H1 (cell line): Measurements from ENCODE around the gene DAPK1. TPM values are rescaled to one million over a fixed set of nuclear protein-coding genes. Genes with fewer than 3 reads are reported as not detected.

Experiments
- CTCF ChIA-PET: fragments of 300-600 bp; sonication (Branson Sonifier 250); formaldehyde crosslinking; loops from one replicate; lab custom pipeline; 2021; ENCODE audit not compliant: partially characterized antibody; lab: Charles Lee
- POLR2A ChIA-PET: fragments of 300-600 bp; sonication (Branson Sonifier 250); formaldehyde crosslinking; loops from one replicate; lab custom pipeline; 2021; ENCODE audit warnings: inconsistent platforms; ENCODE audit not compliant: partially characterized antibody; lab: Charles Lee
- DNase-seq, 2 experiments: peaks; one replicate each; pipeline versions ENCODE4 v3.0.0 to v3.0.0-alpha.2; 2010 to 2022; ENCODE audit warnings: low spot score in 2 of 2, low read depth in 1 of 2, mixed read lengths in 1 of 2
- FAIRE-seq: peaks from 2 replicates; lab custom pipeline; 2011; peaks lifted over from hg19 to GRCh38; lab: Jason Lieb, UNC
- H2AFZ ChIP-seq: 2 replicates; pipeline ENCODE4 v1.8.1; 2012; ENCODE audit warnings: low read length, inconsistent platforms
- H2AK5ac ChIP-seq: 2 replicates; pipeline ENCODE4 v1.6.1; 2013; ENCODE audit warnings: low read depth, low read length
- H2BK120ac ChIP-seq: replicated peaks from 2 replicates; pipeline ENCODE3; 2013; ENCODE audit warnings: low read depth, low read length, inconsistent platforms
- H2BK12ac ChIP-seq: 2 replicates; pipeline ENCODE4 v1.6.1; 2013; ENCODE audit warnings: low read depth, low read length
- H2BK15ac ChIP-seq: 2 replicates; pipeline ENCODE4 v1.6.1; 2013; ENCODE audit warnings: low read length
- H2BK20ac ChIP-seq: 2 replicates; pipeline ENCODE4 v1.6.1; 2013; ENCODE audit warnings: low read length
- H2BK5ac ChIP-seq: 2 replicates; pipeline ENCODE4 v1.6.1; 2013; ENCODE audit warnings: low read depth, low read length
- H3K14ac ChIP-seq: 2 replicates; pipeline ENCODE4 v1.6.1; 2013; ENCODE audit warnings: inconsistent platforms; ENCODE audit not compliant: insufficient read length
- H3K18ac ChIP-seq: 2 replicates; pipeline ENCODE4 v1.6.1; 2013; ENCODE audit warnings: low read length; ENCODE audit errors: extremely low read depth
- H3K23ac ChIP-seq: 2 replicates; pipeline ENCODE4 v1.6.1; 2013; ENCODE audit warnings: inconsistent platforms; ENCODE audit not compliant: insufficient read length
- H3K23me2 ChIP-seq: 2 replicates; pipeline ENCODE4 v1.6.1; 2013; ENCODE audit warnings: low read depth, low read length
- H3K27ac ChIP-seq: 2 replicates; pipeline ENCODE4 v1.6.1; 2011; ENCODE audit warnings: low read depth, low read length, inconsistent platforms
- H3K27me3 ChIP-seq, 4 experiments: replicated peaks in 1 of 4; 1 replicate in 1 of 4; 2 replicates in 3 of 4; pipeline versions ENCODE4 v1.6.1 to v1.8.1; 2011 to 2013; ENCODE audit warnings: low read length in 3 of 4, mild to moderate bottlenecking in 3 of 4, inconsistent platforms in 2 of 4, mixed read lengths in 2 of 4, moderate library complexity in 1 of 4; ENCODE audit not compliant: control insufficient read depth in 3 of 4, insufficient read depth in 3 of 4; ENCODE audit errors: extremely low read depth in 1 of 4
- H3K36me3 ChIP-seq, 4 experiments: 2 replicates each; pipeline versions ENCODE4 v1.6.1 to v1.8.1; 2011 to 2013; ENCODE audit warnings: mild to moderate bottlenecking in 4 of 4, low read length in 3 of 4, moderate library complexity in 2 of 4, control low read depth in 1 of 4, inconsistent platforms in 1 of 4; ENCODE audit not compliant: insufficient read depth in 4 of 4, control insufficient read depth in 2 of 4
- H3K4ac ChIP-seq: replicated peaks from 2 replicates; pipeline ENCODE3; 2013; ENCODE audit warnings: low read length, low read depth, mixed read lengths, inconsistent platforms; ENCODE audit not compliant: insufficient read length
- H3K4me1 ChIP-seq, 4 experiments: replicated peaks in 1 of 4; 1 replicate in 1 of 4; 2 replicates in 3 of 4; pipeline versions ENCODE4 v1.6.1 to v1.8.1; 2011 to 2013; ENCODE audit warnings: low read length in 3 of 4, inconsistent platforms in 2 of 4, mixed read lengths in 1 of 4; ENCODE audit not compliant: insufficient read depth in 4 of 4, control insufficient read depth in 3 of 4
- H3K4me2 ChIP-seq, 2 experiments: 2 replicates each; pipeline versions ENCODE4 v1.6.1 to v1.8.1; 2011 to 2013; ENCODE audit warnings: low read depth in 2 of 2, low read length in 2 of 2, control low read depth in 1 of 2, inconsistent platforms in 1 of 2, mild to moderate bottlenecking in 1 of 2; ENCODE audit not compliant: insufficient read depth in 1 of 2
- H3K4me3 ChIP-seq, 4 experiments: fragments of 200-600, 300-600 bp in 1 of 4; sonication (generic), shearing (Covaris generic), sonication (Bioruptor Twin) in 1 of 4; 2 replicates each; pipeline versions ENCODE4 v1.5.1 to v1.8.1; 2011 to 2016; ENCODE audit warnings: low read length in 4 of 4, low read depth in 3 of 4, control low read depth in 2 of 4, inconsistent platforms in 2 of 4, mild to moderate bottlenecking in 2 of 4, mixed read lengths in 1 of 4, moderate library complexity in 1 of 4; ENCODE audit not compliant: insufficient read depth in 2 of 4; ENCODE audit errors: extremely low read depth in 1 of 4
- H3K56ac ChIP-seq: replicated peaks from 2 replicates; pipeline ENCODE3; 2013; ENCODE audit warnings: low read depth, mild to moderate bottlenecking, mixed read lengths, low read length, inconsistent platforms; ENCODE audit not compliant: insufficient read length
- H3K79me1 ChIP-seq: 2 replicates; pipeline ENCODE4 v1.6.1; 2013; ENCODE audit warnings: low read depth, low read length, control low read depth
- H3K79me2 ChIP-seq, 2 experiments: 2 replicates each; pipeline versions ENCODE4 v1.6.1 to v1.8.1; 2012 to 2013; ENCODE audit warnings: low read length in 2 of 2, mild to moderate bottlenecking in 2 of 2, inconsistent platforms in 1 of 2; ENCODE audit not compliant: insufficient read depth in 2 of 2, control insufficient read depth in 1 of 2
- H3K9ac ChIP-seq, 4 experiments: replicated peaks in 1 of 4; 1 replicate in 1 of 4; 2 replicates in 3 of 4; pipeline versions ENCODE4 v1.6.1 to v1.8.1; 2011 to 2013; ENCODE audit warnings: low read depth in 3 of 4, low read length in 3 of 4, control low read depth in 2 of 4, mild to moderate bottlenecking in 2 of 4, moderate library complexity in 2 of 4, inconsistent platforms in 1 of 4; ENCODE audit errors: extremely low read depth in 1 of 4
- H3K9me3 ChIP-seq, 2 experiments: 2 replicates each; pipeline versions ENCODE4 v1.6.1 to v1.8.1; 2012 to 2013; ENCODE audit warnings: mild to moderate bottlenecking in 2 of 2, moderate library complexity in 2 of 2, control low read depth in 1 of 2, inconsistent platforms in 1 of 2, low read depth in 1 of 2, low read length in 1 of 2, mixed read lengths in 1 of 2; ENCODE audit not compliant: insufficient read depth in 2 of 2
- H4K20me1 ChIP-seq, 2 experiments: replicated peaks in 1 of 2; 2 replicates each; pipeline versions ENCODE3 to v1.8.1; 2011 to 2013; ENCODE audit warnings: inconsistent platforms in 2 of 2, low read length in 2 of 2, mild to moderate bottlenecking in 1 of 2; ENCODE audit not compliant: insufficient read depth in 2 of 2, control insufficient read depth in 1 of 2
- H4K5ac ChIP-seq: 2 replicates; pipeline ENCODE4 v1.6.1; 2013; ENCODE audit warnings: low read length, low read depth, mixed read lengths, inconsistent platforms; ENCODE audit not compliant: insufficient read length
- H4K8ac ChIP-seq: 2 replicates; pipeline ENCODE4 v1.8.0; 2013; ENCODE audit warnings: mild to moderate bottlenecking, moderate library complexity, low read length, inconsistent platforms; ENCODE audit not compliant: insufficient read depth; ENCODE audit errors: extremely low read depth
- H4K91ac ChIP-seq: replicated peaks from 2 replicates; pipeline ENCODE3; 2013; ENCODE audit warnings: low read length, mixed read lengths, inconsistent platforms; ENCODE audit not compliant: insufficient read length
- ASH2L ChIP-seq: fragments of 200-600, 300-600 bp; sonication (generic); IDR thresholded peaks from one replicate; pipeline ENCODE4 v1.7.1; 2017; ENCODE audit warnings: low read length
- BRCA1 ChIP-seq: IDR thresholded peaks from 2 replicates; pipeline ENCODE4 v1.6.1; 2012; ENCODE audit warnings: low read depth, low read length, improper control_type of control experiment
- GTF2F1 ChIP-seq: IDR thresholded peaks from 2 replicates; pipeline ENCODE4 v1.6.1; 2012; ENCODE audit warnings: low read depth, low read length, improper control_type of control experiment, borderline replicate concordance
- HDAC2 ChIP-seq, 2 experiments: fragments of 300-600 bp in 1 of 2; sonication (generic) in 1 of 2; IDR thresholded peaks; 2 replicates each; pipeline ENCODE4 v1.6.1; 2011 to 2012; ENCODE audit warnings: low read depth in 2 of 2, low read length in 2 of 2, mild to moderate bottlenecking in 2 of 2, moderate library complexity in 2 of 2, borderline replicate concordance in 1 of 2, inconsistent platforms in 1 of 2
- KDM4A ChIP-seq: IDR thresholded peaks from one replicate; pipeline ENCODE4 v1.7.1; 2012; ENCODE audit warnings: low read depth, mild to moderate bottlenecking, moderate library complexity, low read length, inconsistent platforms; ENCODE audit not compliant: severe bottlenecking
- POLR2AphosphoS5 ChIP-seq: IDR thresholded peaks from 2 replicates; pipeline ENCODE4 v1.6.1; 2011; ENCODE audit warnings: low read depth, low read length
- TCF12 ChIP-seq: IDR thresholded peaks from 2 replicates; pipeline ENCODE4 v1.6.1; 2011; ENCODE audit warnings: low read depth, mild to moderate bottlenecking, low read length
- YY1 ChIP-seq: IDR thresholded peaks from 2 replicates; pipeline ENCODE4 v1.6.1; 2011; ENCODE audit warnings: low read depth, mild to moderate bottlenecking, low read length
- WGBS, 2 experiments: shearing (Covaris generic) in 1 of 2; methylation state at CpG; one replicate each; pipeline versions ENCODE4 v1.1.6 to v1.1.7; 2013 to 2015; ENCODE audit warnings: low lambda C conversion rate in 2 of 2, mixed read lengths in 2 of 2, inconsistent platforms in 1 of 2, low coverage in 1 of 2, missing lambda C conversion rate in 1 of 2; ENCODE audit not compliant: insufficient replicate concordance in 2 of 2, insufficient coverage in 1 of 2, insufficient read length in 1 of 2; ENCODE audit errors: extremely low coverage in 1 of 2, missing lambda C conversion rate in 1 of 2; 5-methylcytosine and 5-hydroxymethylcytosine counted together
- polyA plus RNA-seq, 7 experiments: library from polyadenylated mRNA; depleted of rRNA in 3 of 7; stranded (reverse) in 5 of 7; unstranded in 2 of 7; fragments of >200 nt in 5 of 7; fragments of 200-250 nt in 2 of 7; gene quantifications; 1 replicate in 5 of 7; 2 replicates in 1 of 7; 4 replicates in 1 of 7; pipeline versions ENCODE4 v1.2.1 to v1.2.3, GENCODE V29; 2011 to 2013; ENCODE audit warnings: missing spikeins in 2 of 7, mixed read lengths in 2 of 7
- total RNA-seq: library from RNA; stranded (reverse); fragmentation: NEBNext Ultra II Directional; extraction: Animal tissue kit (Norgen Biotek cat#: 25700); gene quantifications from 2 replicates; pipeline ENCODE4 v1.2.1, GENCODE V29; 2021
- TF ChIP-seq, protein P1 (sequence below): IDR thresholded peaks from 2 replicates; pipeline ENCODE4 v1.6.1; 2012; ENCODE audit warnings: low read length, inconsistent platforms

DAPK1 gene
- total and polyA plus RNA-seq, 2 of the 8 experiments (the other 6 are each of a cell fraction or from before 2014, with no cell fraction given) = 62.4 to 131 TPM

DNA sequence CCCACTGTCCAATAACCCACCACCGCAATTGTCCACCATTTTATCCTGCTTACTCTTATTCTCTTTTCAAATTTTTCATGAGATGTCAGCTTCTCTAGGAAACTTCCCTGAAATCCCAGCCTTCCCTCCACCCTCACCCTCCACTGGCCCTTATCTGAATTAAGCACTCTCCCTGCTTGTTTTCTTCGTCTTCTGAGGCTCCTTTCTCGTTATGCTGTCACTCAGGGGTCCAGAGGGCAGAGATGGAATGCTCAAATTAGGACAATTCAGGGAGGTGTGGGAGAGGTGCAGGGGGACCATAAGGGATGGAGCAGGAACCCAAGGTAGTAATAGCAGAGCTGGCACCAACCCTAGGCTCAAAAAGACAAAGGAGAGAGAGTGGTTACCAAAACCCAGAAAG is 5.0 kb upstream of the DAPK1 start:
- no peak for DNase-seq
- Histone ChIP-seq H4K91ac (no peak overlapping the region), H2BK20ac (no peak overlapping the region), H3K9ac (no peak overlapping the region), H2BK5ac (no peak overlapping the region), H2AFZ (no peak overlapping the region), H3K79me2 (peaks cover 0 to 4% of the 10 kb centered on the region in 2 experiments; a peak in 2 of 4 replicates), H4K20me1 (no peaks in the 10 kb centered on the region), H4K8ac (no peak overlapping the region)
- CTCF ChIA-PET = interaction anchor here (0.6 kb wide), 1 partner anchor 58 kb away, joined by 3 read pairs; no protein-coding TSS in a partner anchor
- TF ChIP-seq TCF12 = no peak
- no peak for TF ChIP-seq GTF2F1
- TF ChIP-seq YY1 = no peak
- no peak for TF ChIP-seq POLR2AphosphoS5
- TF ChIP-seq BRCA1 = no peak
- TF ChIP-seq HDAC2 (IDR thresholded peaks at IDR 0.05; ENCODE audit: borderline replicate concordance in 1 of 2, low read depth in 2 of 2, low read length in 2 of 2) = no peak
- TF ChIP-seq, protein P1, sequence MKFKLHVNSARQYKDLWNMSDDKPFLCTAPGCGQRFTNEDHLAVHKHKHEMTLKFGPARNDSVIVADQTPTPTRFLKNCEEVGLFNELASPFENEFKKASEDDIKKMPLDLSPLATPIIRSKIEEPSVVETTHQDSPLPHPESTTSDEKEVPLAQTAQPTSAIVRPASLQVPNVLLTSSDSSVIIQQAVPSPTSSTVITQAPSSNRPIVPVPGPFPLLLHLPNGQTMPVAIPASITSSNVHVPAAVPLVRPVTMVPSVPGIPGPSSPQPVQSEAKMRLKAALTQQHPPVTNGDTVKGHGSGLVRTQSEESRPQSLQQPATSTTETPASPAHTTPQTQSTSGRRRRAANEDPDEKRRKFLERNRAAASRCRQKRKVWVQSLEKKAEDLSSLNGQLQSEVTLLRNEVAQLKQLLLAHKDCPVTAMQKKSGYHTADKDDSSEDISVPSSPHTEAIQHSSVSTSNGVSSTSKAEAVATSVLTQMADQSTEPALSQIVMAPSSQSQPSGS = no peak
- no peak for TF ChIP-seq KDM4A
- TF ChIP-seq ASH2L = no peak
- TF ChIP-seq, all 59 proteins: peak for 0
- Histone ChIP-seq H4K5ac (no peak overlapping the region), H3K4me1 (peaks cover 0 to 4% (median 2%) of the 10 kb centered on the region in 4 experiments; a peak in 5 of 7 replicates), H3K14ac (no peak overlapping the region), H3K4me3 (no peak overlapping the region), H3K27me3 (no peaks in the 10 kb centered on the region; a peak in 1 of 7 replicates), H3K9me3 (no peaks in the 10 kb centered on the region), H2BK120ac (no peak overlapping the region), H3K23me2 (peaks cover 6% of the 10 kb centered on the region), H2BK12ac (no peak overlapping the region), H2AK5ac (no peak overlapping the region), H3K79me1 (no peaks in the 10 kb centered on the region), H3K56ac (no peak overlapping the region), H3K23ac (no peak overlapping the region), H2BK15ac (no peak overlapping the region), H3K18ac (no peak overlapping the region), H3K27ac (no peak overlapping the region), H3K4me2 (no peak overlapping the region), H3K4ac (no peak overlapping the region), H3K36me3 (no peaks in the 10 kb centered on the region; a peak in 1 of 8 replicates)
- WGBS, 2 experiments = 52% methylated on average over 3 of the region's 3 CpGs; no CpG with 5 or more reads in 1 of the 2 experiments
- no peak for FAIRE-seq
- POLR2A ChIA-PET = interaction anchor here (0.6 kb wide), 1 partner anchor 16 kb away, joined by 3 read pairs; no protein-coding TSS in a partner anchor
